GM19455 (cell line): Measurements from ENCODE around the gene GMEB2.
"Not testable (repeated sequence)": the region's sequence is repeated elsewhere in the genome, so short reads cannot be mapped to it uniquely, and the experiment has no call there.

ENCODE experiments used
- ATAC-seq: cut with Tn5 transposase; IDR thresholded peaks from one replicate; pipeline ENCODE4 v1.9.1; 2021; ENCODE audit not compliant: unreplicated experiment

Gene GMEB2

GRCh38 chr20:63561624-63562396 is 65.1 kb downstream of the GMEB2 start:
- ATAC-seq, result no peak

GRCh38 chr20:63560856-63561609 is 65.9 kb downstream of the GMEB2 start:
- no peak for ATAC-seq

- ATAC-seq, result no peak
These were observed 66.5 kb downstream of the GMEB2 start for GRCh38 chr20:63560333-63560805.

GRCh38 chr20:63559485-63560332 is 67.2 kb downstream of the GMEB2 start:
- not testable (repeated sequence) for ATAC-seq

- ATAC-seq, result no peak
These were observed 68.0 kb downstream of the GMEB2 start for GRCh38 chr20:63558804-63559484.

- ATAC-seq, result no peak
These were observed 69.4 kb downstream of the GMEB2 start for GRCh38 chr20:63557481-63557891.

GRCh38 chr20:63556873-63557478 is 69.9 kb downstream of the GMEB2 start:
- ATAC-seq, result no peak

GRCh38 chr20:63555661-63556381 is 71.1 kb downstream of the GMEB2 start:
- ATAC-seq, result no peak

GRCh38 chr20:63554361-63555278 is 72.3 kb downstream of the GMEB2 start:
- ATAC-seq, result no peak

GRCh38 chr20:63553933-63554290 is 73.0 kb downstream of the GMEB2 start, which contains the start of gene FNDC11:
Gene FNDC11, plus strand, starts transcription at chr20:63554159. Its CDS starts 1,505 bp downstream, at chr20:63555664.
- ATAC-seq, result no peak

- ATAC-seq, result no peak
These were observed 73.5 kb downstream of the GMEB2 start for GRCh38 chr20:63553251-63553932.

GRCh38 chr20:63552481-63553249 is 74.2 kb downstream of the GMEB2 start:
- no peak for ATAC-seq

- no peak for ATAC-seq
These were observed 75.8 kb downstream of the GMEB2 start for GRCh38 chr20:63551068-63551467.

- no peak for ATAC-seq
These were observed 77.1 kb downstream of the GMEB2 start for GRCh38 chr20:63549679-63550282.

- ATAC-seq, result no peak
These were observed 77.9 kb downstream of the GMEB2 start for GRCh38 chr20:63549019-63549418.

GRCh38 chr20:63548542-63548941 is 78.4 kb downstream of the GMEB2 start:
- ATAC-seq, result no peak
